COLO668 (cell line): ENCODE data around the gene NOP9.

Experiments used
- DNase-seq: peaks from one replicate; lab custom pipeline; 2025; ENCODE audit not compliant: unreplicated experiment; lab: John Stamatoyannopoulos, UW

Gene NOP9, protein sequence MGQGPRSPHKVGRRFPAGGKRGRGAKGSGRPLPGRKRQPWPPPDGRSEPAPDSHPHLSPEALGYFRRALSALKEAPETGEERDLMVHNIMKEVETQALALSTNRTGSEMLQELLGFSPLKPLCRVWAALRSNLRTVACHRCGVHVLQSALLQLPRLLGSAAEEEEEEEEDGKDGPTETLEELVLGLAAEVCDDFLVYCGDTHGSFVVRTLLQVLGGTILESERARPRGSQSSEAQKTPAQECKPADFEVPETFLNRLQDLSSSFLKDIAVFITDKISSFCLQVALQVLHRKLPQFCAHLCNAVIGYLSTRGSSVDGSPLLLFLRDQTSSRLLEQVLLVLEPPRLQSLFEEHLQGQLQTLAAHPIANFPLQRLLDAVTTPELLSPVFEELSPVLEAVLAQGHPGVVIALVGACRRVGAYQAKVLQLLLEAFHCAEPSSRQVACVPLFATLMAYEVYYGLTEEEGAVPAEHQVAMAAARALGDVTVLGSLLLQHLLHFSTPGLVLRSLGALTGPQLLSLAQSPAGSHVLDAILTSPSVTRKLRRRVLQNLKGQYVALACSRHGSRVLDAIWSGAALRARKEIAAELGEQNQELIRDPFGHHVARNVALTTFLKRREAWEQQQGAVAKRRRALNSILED

DNA sequence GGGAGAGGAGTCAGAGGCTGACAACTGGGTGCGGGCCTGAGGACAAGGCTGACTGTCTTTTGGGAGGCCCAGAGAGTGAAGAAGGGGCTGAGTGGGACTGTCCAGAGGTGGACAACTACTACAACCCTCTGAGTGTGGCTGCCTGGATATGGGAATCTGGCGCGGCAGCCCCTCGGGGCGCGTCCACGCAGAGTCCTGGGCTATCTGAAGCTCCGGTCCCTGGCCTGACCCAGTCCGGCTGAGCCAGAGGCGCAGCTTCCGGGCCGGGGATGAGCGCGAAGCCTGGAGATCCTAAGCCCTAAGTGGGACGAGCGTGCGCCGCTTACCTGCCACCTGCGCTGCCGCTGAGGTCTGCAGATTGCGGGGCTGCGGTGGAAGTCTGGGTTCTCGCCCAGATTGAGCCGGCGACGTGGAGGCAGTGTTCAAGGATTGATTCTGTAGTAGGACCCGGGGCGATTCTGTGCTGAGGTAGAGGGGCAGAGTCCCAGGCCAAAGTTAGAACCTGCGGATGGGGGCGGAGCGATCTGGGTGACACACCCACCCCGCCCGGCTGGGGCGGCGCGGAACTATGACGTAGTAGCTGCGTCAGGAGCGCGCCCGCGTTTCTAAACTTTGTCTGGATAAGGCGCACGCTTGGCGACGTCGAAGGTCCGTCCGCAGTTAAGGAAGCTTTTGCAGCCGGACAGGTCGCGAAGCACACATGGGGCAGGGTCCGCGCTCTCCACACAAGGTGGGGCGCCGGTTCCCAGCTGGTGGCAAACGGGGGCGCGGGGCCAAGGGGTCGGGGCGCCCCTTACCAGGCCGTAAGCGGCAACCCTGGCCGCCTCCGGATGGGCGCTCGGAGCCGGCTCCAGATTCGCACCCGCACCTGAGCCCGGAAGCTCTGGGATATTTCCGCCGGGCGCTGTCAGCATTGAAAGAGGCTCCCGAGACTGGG lies at the start of gene NOP9, which contains the start of gene DHRS1:
Gene NOP9 (plus strand): TSS at position 596 of the 937 bp plus-strand sequence. CDS start 105 bp downstream, at position 701.
Gene DHRS1 (minus strand): TSS at position 526 of the 937 bp plus-strand sequence. CDS start 674 bp downstream, outside the sequence.
- peak; percentile 94 for DNase-seq

DNA sequence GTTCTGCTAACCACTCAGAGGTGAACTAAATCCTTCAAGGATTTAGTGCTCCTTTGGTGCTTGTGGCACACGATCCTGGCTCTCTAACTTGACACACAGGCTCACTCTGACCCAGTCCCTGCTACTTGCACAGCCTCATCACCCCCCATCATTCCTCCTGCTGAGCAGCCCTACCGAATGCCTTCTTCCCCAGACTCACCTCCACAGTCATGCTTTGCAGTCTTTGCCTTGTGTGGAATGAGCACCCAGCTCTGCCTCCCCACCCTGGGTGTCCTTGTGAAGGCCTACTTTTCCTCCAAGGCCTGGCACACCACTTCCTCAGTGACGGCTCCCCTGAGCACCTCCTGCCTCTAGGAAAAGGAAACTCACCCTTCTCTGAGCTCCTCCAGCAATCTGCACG lies 49.3 kb upstream of the NOP9 start:
- no peak for DNase-seq

DNA sequence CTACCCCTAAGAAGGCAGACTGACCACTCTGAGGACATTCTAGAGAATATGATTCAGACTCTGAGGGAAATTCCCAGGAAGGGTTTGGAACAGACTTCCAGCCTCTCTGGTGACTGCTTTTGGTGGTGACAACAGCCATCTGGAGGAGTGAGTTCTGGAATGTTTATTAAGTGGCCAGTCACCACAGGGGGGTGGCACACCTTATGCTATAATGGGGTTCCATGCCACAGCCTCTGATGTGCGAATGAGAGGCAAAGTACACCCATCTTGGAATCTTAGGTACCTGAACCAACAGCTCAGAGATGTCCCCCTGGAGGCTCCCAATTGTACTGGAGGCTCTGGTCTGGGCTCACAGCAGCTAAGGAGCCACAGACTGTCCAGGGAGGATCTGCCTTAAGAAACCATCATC lies 47.8 kb upstream of the NOP9 start:
- no peak for DNase-seq

DNA sequence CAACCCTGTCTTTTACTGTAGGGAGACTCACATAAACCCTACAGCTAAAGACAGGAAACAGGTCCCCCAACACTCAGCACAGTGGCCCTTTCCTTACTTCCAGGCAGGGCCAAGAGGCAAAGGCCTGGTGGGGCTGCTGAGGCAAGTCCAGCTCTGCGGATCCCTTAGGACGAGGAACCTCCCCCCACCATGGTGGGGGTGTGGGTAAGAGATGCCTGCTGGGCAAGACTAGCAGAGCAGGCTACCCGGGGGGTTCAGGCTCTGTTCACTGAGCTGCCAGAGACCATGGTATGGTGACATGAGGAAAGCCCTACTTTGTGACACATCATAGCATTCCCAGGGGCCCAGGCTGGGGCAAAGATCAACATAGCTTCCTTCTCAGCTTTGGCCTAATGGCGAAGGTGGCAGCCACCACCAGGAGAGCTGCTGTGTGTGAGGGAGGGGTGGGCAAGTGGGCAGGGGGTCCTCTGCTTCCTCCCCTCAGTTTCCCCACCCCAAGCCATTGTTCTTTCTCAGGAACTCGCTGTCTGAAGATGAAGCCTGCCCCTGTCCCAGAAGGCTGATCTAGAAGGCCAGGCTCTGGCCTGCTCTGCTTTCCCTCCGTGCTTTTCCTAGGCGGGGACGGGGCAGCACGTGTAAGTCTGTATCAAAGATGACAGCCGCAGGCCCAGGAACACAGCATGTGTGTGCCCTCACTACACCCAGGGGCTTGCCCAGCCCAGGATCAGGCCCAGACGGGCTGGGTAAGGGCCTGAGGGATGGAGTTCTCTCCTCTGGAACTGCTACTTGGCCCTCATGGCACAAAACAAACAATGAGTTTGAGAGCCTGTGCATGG lies 47.1 kb upstream of the NOP9 start:
- DNase-seq = no peak

DNA sequence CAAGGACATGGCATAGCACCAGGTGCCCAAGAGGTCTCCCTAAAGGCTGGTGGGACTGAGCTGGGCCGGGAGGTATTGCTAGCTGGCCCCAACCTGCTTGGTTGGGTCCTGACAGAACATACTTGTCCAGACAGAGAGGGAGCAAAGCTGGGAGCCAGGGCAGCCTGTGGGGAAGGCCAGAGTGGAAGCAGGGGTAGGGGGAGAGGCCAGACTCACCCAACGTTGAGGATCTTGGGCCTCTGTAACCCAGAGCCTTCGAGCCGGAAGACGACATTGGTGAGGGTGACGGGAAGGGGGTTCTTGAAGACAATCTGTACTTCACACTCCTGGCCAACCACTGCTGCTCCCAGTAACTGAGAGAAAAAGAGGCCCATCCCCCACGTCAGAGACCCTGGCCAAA lies 45.7 kb upstream of the NOP9 start:
- DNase-seq = no peak

DNA sequence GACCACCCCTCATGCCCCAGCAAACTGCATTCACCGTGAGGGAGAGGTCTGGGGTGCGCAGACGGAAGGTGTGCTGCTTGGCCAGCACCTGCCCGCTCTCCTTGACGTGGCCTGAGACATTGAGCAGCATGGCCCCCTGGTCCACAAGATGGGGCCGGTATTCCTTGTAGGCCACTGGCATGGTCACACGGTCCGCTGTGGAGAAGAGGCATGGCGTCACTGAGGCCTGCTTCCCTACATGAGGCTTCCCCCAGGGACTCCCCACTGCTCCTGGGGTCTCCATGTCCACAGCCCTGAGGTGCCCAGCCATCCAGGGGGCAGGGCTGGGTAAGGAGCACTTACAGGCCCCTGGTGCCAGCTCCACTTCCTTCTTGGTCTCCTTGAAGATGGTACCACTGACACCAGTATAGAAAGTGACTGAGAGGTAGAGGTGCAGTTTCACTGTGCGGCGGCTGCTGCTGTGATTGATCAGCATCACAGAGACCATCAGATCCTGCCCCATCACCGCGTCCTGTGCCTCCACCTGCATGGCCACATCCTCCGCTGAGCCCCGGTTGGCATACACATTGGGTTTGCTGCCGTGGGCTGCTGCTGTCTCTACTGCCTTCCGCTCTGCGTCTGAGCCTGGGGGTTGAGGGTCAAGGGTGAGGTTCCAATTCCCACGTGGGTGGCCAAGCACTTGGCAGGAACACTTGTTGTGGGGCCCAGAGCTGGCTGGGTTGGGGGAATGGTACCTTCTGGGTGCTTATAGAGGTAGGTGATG lies 44.8 kb upstream of the NOP9 start:
- DNase-seq = no peak

DNA sequence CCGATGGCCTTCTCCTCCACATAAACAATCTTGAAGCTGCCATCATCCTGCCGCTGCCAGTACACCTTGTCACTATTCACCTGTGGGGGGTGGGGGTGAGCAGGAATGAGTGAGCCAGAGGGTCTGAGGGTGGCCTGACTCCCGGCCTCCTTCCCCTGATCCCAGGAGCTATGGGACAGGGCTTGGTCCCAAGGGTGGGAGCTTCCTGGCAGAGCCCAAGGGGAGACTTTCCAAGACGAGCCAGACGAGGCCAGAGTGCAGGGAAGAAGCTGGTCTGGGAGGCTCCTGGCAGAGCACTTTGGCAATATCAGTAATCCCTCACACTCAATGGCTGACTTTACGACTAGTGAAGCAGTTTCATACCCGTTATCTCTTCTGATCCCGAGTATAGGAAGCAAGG lies 44.2 kb upstream of the NOP9 start:
- DNase-seq = no peak

DNA sequence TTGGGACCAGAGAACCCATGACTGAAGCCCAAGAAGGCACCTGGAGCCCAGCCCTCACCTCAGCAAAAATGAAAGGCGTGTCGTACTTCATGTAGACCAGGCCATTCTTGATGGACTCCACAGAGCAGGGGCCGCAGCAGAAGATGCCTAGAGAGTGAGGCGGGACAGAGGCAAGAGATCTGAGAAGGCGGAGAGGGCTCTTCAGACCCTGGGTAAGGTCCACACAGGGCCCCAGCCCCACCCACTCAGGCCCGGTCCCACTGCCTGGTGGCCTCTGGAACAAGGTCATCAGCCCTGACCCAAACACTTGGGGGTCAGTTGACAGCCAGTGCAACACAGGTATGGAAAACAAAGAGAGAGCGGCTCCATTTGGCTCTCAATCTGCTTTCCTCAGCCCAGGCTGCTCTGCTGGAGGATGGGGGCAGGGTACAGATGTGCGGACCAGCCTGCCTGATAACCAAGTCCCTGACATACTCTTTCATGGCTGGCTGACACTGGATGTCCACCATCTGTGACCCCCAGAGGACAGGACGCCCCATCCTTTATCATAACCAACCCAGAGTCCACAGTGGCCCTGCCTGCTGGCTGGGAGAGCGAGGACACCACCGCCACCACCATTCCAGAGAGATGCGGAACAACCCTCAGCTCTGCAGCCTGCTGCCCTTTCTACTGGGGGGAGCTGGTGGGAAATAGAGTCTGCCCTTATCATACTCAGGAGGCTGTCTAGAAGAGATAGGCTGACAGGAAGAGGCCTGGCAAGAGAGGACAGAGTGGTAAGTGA lies 43.5 kb upstream of the NOP9 start:
- DNase-seq = no peak

DNA sequence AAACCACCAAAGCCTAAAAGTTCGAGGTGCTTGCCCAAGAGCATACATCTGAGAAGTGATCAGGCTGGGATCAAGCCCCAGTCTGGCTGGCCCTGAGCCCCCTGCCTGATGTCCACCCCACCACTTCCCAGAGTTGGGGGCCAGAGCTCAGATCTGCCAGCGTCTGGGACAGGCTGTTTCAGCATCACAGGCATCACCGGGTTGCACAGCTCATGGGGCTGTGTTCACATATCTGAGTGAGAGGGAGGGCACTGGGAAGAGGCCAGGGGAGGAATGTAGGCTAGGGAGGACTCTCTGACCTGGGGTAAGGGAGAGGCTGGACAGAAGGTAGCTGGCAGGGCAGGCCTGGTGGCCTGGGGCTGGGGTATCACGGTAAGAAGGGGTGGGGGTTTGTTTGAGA lies 42.7 kb upstream of the NOP9 start:
- DNase-seq = no peak

DNA sequence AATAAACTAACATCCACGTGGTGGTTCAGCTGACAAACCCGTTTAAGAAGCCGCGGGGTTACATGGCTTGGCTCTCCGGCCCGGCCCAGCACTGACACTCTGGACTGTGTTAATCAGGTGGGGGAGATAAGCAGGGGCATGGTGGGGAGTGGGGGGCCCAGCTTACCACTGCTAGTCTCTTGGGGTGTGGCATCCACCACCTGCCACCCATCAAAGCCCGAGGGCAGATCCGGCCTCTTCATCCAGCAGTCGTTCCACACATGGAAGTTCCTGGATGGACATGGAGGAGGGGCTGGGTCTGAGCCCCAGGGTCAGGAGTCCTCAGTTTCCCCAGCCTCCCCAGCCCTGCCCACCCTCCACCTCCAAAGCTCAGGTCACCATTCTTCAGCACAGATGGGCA lies 41.5 kb upstream of the NOP9 start:
- no peak for DNase-seq

DNA sequence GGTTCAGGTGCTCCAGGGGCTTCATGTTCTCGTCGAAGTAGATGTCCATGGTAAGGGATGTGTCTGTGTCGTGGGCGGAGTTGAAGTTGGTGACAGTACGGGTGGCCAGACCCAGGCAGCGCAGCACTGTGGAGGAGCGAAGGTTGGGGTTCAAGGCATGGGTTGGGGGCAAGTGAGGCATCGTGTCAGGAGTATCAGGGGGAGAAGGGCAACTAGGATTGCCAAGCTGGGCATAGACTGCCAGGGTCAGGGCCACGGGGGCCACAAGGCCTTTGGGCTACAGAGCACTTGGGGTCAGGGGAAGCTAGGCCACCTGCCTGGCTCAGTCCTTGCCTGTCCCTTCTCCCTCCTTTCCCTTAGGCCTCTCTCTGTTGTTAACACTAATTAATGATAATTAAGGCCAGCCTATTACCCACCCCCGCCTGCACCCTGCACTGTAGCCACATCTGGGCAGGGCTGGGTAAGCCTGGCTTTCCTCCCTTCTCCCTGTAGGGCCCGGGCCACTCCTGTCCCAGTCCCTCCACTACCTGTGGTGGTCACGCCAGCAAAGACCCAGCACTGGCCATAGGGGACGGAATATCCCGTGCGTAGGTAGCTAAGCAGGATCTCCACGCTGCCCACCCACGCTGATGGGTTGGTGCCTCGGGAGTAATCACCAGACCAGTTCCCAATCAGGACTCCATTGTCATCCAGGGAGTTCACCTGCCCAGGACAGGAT lies 40.9 kb upstream of the NOP9 start:
- no peak for DNase-seq

DNA sequence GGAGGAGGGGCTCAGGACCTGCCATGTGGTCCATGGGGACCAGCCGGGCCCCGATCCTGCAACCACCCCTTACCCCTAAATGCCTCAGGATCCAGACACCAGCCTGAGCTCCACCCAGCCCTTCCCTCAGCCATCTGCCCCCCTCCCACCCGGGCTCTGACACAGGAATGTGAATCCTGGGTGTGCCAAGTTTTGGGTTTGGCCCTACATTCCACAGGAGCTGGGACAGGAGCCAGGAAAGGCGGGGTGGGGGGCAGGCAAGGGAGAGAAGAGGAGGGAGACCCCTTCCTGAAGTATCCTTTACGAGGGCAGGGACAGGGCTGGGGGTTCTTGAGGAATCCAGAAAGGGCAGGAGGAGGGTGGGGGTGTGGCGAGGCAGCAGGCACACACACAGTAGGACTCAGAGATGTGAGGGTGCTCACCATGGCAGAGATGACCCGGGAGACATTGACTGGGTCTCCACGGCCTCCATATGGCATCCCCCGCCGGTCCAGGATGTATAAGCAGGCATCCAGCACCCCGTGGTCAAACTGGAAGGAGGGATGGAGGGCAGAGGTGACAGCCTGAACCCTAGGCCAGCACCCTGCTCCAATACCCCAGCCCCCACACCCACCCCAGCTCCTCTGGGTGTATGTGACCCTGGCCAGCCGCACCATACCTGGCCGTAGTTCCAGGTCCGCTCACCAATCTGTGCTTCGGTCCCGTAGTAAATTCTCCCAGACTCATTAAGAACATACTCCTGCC lies 40.2 kb upstream of the NOP9 start:
- no peak for DNase-seq

DNA sequence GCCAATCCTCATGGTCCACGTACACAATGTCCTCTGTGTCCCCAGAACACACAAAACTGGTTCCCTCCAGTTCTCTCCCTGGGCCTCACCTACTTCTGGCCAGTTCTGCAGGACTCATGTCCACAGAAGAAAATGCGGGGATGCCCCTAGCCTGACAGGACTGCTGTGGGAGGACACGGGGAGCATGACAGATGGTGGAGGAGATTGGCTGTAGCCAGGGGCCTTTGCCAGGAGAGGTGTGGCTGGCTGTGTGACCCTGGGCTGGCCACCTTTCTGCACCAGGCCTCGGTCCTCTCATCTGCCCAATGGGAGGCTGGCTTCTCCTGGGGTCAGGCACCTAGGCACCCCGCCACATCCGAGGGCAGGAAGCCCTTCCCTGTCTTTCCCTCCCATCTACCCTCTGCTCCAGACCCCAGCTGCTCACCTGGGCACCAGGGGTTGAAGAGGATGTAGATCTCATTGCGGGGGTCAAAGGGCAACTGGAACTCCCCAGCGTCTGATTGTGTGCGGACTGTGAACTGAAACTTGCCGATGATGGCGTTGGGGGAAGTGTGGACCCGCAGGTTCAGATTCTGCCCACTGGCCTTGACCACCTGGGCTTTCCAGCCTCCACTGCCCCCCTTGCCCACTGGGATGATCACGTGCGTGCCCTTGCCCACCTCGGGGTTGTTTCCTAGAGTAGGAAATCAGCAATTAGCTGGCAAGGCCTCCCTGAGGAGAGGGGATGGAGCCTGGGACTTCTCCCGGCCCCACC lies 39.4 kb upstream of the NOP9 start:
- DNase-seq = no peak

DNA sequence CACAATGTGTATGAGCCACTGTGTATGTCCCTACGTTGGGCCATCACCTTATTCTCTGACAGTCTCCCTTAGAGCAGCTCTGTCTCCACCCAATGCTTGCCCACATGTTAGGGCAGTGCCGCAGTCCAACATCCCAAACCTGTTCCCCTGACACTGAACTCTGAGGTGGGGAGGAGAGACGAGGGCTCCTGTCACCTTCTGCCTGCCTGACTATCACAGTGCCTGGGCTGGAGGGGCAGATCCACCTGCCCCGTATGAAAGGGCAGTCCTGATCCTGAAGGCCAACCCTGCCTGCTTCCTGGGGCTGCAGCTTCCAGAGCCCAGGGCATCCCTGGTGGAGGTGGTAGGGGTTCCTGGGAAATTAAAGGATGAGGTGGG lies 38.9 kb upstream of the NOP9 start:
- DNase-seq = no peak

DNA sequence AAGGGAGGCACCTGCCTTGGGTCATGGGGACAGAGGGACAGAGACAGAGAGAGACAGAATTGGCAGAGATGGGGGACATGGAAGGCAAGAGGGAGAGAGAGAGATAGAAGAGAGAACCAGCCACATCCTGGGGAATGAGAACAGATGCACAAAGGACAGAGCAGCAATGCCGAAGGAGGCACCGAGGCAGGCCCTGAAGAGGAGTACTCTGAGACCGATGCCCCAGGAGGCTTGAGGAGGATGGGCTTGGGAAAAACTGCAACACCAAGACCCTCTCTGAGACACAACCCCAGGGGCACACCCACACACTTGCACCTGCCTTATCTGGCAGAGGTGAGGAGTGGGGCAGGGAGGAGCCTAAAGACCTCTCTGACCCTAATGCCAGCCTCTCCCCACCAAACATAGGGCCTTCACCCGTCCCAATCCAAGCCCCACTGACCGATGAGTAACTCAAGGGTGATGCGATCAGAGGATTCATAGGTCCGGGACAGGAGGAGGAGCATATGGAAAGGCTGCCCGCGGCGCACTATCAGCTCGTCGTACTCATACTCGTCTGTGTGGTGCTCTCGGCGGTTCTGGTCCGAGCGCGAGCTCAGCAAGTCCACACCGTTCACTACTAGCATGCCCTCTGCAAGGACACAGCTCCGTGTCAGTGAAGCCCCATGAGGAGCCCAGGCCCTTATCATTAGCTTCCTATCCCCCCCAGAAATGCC lies 38.2 kb upstream of the NOP9 start:
- no peak for DNase-seq

DNA sequence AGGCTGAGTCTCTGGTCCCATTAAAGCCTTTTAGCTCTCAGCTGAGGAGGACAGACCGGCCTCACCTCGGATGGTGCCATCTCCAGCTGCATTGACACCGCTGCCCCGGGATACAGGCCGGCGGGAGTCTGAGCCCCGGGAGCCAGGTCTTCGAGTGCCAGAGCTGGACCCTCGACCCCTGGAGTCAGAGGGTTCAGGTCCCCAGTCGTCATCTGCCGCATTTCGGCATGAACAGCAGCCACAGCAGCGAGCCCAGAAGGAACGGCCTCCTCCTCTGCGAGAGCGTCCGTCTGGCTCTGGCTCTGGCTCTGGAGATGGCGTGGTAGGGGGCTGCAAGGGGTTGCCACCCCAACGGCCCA lies 37.7 kb upstream of the NOP9 start:
- DNase-seq = no peak
